ENCODE measurements around the gene OR6Q1.

GRCh38 chr11:58000699-58001098 is 30.1 kb upstream of the OR6Q1 start:
- no peak for TF ChIP-seq CTCF (IDR thresholded peaks at IDR 0.05 in 4 of 5, conservative IDR thresholded peaks at IDR 0.05 in 1 of 5)
- TF ChIP-seq POLR2A (IDR thresholded peaks at IDR 0.05), result no peak

Data from gastrocnemius medialis (tissue), 4 donors.